ENCODE results near the gene GPA33.

The GPA33 gene

DNA sequence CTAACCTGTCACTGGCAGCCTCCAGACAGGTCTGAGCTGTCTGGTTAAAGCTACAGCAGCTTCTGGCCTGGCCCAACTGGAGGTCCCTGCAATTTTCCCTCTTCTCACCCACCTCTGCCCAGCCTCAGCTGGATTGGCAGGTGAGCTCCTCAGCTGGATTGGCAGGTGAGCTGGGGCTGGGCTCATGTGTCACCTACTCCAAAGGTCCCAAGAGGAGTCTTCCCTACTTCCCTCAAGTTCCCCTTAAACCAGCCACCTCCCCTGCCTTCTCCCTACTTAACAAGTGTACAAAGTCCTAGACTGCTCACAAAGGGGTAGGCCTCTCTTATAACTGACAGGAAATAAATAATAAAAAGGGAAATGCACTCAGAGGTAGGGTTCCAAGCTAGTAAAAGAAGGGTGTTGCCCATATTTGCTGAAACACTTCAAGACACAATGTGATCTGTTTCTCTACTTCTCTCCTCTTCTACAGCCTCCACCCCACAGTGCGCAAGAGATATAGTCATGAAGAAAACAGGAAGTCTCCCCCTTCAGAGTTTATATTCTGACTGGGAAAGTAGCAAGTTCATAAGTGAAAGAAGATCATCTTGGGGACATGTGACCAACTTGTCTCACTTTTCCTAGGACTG, at the start of gene GPA33:
TSS of gene GPA33 (minus strand) at position 64 of the 629 bp plus-strand sequence. CDS start 90 bp downstream, outside the sequence.
- DNase-seq (ENCODE audit: low read depth), result no peak

DNA sequence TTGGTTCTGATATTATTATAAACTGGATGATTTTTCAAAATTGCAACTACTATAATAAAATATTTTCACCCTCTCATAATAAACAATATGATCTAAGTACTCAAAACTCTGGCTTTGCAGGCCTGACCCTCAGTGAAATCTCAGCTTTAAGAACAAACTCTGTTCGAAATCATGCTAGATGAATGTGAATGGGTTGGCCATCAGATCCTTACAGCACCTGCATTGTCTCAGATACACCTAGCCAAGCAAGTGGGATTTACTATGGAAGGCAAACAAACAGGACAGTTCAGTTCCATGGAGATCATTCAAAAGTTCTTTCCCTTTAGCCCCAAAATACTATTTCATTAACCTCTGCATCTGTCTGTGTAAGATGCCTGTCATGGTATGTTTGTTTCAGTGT, 48.5 kb upstream of the GPA33 start:
- DNase-seq (ENCODE audit: low read depth), result no peak

GRCh38 chr1:167137793-167138510, 47.8 kb upstream of the GPA33 start:
- DNase-seq (ENCODE audit: low read depth), result no peak

- no peak for DNase-seq (ENCODE audit: low read depth)
These were observed 47.2 kb upstream of the GPA33 start for GRCh38 chr1:167137332-167137781.

GRCh38 chr1:167136806-167137205, 46.6 kb upstream of the GPA33 start:
- DNase-seq (ENCODE audit: low read depth), result no peak

DNA sequence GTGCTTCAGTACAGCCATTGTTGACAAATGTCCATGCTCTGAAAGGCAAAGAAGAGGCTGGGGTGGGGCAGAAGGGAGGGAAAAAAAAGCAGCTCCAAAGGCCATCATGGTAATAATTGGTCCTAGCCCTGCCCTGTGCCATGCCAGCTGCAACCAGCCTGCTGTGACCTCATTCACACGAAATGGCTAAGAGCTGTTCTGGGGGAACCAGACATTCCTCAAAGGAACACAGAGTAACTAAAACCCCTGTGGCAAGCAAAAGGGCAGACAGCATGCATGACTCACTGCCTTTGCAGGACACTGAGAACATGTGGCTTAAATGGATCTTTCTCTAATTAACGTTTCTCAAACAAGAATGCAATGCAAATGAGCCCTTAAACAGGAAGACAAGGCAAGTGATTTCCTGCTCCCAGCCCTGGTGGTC, 46.0 kb upstream of the GPA33 start:
- DNase-seq (ENCODE audit: low read depth), result peak; percentile 68

DNA sequence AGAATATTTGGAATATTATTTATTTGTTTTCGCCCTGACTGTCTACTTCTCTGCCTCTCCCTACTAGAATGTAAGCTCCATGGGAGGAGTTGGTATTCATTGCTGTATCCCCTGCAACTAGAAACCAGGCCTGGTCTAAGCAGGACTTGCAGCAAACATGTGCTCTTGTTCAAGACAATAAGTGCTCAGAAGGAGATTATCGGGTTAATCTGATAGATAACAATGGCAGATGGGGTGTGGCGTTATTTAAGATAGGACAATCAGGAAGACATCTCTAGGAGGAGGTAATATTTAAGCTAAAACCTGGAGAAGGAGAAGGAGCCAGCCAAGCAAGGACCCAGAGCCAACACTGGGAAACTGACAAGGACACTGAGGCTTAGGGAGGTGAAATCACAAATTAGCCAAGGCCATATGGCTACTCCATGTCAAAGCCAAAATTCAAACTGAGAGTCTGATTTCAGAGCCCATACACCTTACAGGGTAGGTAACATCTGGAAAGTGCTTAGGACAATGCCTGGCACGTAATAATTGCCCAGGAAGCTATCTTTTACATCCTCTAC, 45.2 kb upstream of the GPA33 start:
- no peak for DNase-seq (ENCODE audit: low read depth)

GRCh38 chr1:167132301-167133010, 42.3 kb upstream of the GPA33 start:
- DNase-seq (ENCODE audit: low read depth), result no peak

DNA sequence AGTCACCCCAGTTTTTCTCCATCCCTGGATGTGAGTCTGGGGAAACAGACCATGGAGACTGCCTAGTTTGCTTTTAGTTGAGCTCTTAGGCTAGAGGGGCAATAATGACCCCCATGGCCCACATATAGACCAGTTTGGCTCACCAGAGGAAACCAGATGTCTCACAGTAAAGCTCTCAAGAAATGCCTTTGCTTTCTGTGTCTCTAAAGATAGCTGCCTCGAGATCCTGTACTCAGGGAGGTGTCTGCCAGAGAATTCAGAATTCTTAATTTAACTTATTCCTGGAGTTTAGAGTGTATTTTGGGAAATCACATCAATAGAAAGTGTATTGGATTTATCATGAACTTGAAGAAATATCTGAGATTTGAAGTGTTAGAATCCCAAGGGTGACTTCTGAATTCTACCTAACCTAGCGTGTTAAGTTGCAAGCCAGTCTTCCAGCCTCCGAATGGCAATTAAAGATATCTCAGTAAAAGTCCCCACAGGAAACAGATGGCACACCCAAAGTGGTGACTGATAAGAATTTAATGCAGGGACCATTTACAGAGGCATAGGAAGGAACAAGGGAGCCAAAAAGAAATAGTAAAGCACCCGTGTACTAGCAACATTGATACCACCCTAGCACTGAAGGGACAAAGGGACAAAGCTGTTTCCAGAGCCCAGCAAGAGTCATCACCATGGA, 40.8 kb upstream of the GPA33 start:
- DNase-seq (ENCODE audit: low read depth), result no peak

DNA sequence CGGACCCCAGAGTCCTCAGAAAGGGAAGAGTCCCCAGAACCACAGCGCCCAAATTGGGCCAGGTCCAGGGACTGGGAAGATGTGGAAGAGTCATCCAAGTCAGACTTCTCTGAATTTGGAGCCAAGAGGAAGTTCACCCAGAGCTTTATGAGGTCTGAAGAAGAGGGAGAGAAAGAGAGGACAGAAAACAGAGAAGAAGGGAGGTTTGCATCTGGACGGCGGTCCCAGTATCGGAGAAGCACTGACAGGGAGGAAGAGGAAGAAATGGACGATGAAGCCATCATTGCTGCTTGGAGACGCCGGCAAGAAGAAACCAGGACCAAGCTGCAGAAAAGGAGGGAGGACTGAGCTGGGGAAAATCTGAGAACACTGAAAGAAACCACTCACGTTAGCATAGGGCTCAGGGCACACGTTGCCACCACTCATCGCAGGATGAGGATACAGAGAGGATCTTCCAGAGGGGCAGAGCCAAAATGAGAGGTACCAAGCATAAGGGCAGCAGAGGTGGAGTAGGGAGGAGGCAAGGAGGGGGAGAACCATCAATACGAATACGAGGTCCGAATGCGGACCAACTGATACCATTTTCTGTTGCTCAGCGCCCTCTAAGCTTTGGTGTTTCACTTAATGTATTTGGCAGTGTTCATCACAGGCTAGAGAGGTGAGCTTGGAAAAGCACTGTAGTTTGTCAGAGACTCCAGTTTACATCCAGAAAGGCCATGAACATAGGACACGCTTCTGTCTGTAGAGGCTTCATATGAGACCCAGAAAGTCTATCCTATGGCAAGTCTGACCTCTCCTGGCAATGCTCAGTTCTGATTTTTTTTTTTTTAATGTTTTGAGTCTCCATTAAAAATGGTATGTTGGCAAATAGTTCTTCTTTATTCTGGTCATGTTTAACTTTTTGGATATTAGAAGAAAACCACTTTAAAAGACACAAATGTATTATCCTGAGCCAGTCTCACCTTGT, 38.4 kb upstream of the GPA33 start:
- peak; percentile 11 for DNase-seq (ENCODE audit: low read depth)

- no peak for DNase-seq (ENCODE audit: low read depth)
These were observed 37.5 kb upstream of the GPA33 start for GRCh38 chr1:167127661-167128060.

DNA sequence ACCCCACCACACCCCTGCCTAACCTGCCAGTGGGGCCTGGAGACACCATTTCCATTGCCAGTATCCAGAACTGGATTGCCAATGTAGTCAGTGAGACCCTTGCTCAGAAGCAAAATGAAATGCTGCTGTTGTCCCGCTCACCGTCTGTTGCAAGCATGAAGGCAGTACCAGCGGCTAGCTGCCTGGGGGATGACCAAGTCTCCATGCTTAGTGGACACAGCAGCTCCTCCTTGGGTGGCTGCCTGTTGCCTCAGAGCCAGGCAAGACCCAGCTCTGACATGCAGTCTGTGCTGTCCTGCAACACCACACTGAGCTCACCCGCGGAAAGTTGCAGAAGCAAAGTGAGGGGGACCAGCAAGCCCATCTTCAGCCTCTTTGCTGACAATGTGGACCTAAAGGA, 37.1 kb upstream of the GPA33 start:
- DNase-seq (ENCODE audit: low read depth), result no peak

DNA sequence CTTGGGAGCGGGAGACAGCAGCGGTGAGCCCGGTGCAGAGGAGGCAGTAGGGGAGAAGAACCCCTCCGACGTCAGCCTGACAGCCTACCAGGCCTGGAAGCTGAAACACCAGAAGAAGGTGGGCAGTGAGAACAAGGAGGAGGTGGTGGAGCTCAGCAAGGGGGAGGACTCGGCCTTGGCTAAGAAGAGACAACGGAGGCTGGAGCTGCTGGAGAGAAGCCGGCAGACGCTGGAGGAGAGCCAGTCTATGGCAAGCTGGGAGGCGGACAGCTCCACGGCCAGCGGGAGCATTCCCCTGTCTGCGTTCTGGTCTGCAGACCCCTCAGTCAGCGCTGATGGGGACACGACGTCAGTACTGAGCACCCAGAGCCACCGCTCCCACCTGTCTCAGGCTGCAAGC, 36.6 kb upstream of the GPA33 start:
- no peak for DNase-seq (ENCODE audit: low read depth)

- no peak for DNase-seq (ENCODE audit: low read depth)
These were observed 36.1 kb upstream of the GPA33 start for GRCh38 chr1:167126317-167126716.

- DNase-seq (ENCODE audit: low read depth), result no peak
These were observed 32.4 kb upstream of the GPA33 start for GRCh38 chr1:167122568-167122967.

DNA sequence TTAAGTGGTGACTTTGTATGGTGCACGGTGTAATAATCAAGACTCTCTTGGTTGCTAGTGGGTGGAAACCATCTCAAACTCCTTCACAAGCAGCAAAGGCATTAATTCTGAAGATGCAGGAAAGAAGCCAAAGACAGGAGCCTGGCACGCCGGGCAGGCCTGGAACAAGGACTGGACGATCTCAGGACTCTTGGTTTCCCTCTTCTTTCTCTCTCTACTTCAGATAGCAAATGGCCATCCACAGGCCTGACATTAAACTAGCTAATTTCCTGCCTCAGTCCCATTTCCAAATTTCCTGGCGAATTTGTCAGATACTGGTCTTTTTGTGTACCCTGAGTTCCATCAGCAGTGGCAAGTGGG, 31.9 kb upstream of the GPA33 start:
- no peak for DNase-seq (ENCODE audit: low read depth)

GRCh38 chr1:167121375-167122120, 31.4 kb upstream of the GPA33 start:
- peak; percentile 14 for DNase-seq (ENCODE audit: low read depth)

GRCh38 chr1:167120899-167121298, 30.7 kb upstream of the GPA33 start:
- no peak for DNase-seq (ENCODE audit: low read depth)

DNA sequence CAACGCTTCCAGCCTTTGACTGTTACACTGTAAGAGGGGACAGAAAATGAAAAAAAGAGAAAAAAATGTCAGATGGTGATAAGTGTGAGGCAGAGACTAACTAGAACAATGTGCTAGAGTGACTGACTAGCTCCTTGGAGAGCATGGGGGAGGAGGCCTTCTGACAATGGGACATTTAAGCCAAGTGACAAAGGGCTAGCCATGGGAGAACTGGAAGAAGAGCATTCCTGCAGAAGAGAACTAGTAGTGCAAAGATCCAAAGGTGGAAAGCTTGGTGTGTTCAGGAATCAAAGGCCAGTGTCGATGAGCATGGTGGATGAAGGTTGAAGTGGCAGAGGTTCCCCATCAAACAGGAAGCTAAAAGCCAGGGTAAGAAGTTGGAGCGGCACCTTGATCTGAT, 29.5 kb upstream of the GPA33 start:
- DNase-seq (ENCODE audit: low read depth), result no peak

DNA sequence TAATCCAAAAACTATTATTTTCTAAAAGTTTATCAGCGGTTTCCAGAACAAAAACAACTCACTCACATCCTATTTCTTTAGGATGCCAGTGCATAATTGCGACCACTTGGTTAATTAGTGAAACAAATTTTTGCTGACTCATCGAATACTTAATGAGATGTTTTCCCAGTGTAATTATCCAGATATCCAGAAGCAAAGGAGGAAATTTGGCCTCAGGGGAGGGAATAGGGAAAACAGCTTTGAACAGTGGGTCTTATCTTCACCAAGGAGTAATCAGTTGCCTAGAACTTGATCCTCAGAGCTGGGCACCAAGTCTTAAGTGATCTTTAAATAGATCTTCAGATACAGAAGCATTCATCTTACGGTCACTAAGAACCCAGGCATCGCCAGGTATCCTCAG, 28.0 kb upstream of the GPA33 start:
- DNase-seq (ENCODE audit: low read depth), result no peak

Measured in ELR (cell line).